Measurements from ENCODE around the gene UBQLN3.

DNA sequence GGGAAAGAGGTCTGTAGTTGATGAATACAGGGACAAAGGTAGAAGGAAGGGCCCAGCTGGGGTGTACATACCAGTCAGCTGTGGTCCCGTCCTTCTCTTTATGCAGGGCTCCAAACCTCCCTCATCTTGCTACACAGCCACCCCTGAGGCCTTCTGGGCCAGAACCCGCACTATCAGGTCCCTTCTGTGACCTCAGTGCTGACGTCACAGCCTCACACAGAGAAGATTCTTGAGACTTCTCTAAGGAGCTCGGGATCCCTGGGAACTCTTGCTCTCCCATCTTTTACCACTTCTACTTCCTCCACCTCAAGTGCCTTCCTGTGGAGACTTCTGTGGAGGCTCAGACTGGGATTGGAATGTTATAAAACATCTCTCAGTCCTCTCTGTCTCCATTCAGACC, at the start of gene UBQLN3:
- TF ChIP-seq NFIC (IDR thresholded peaks at IDR 0.05; ENCODE audit: low read length), result no peak
- no peak for TF ChIP-seq SP1 (IDR thresholded peaks at IDR 0.05)
- no peak for TF ChIP-seq SP1 (CRISPR knock-in tag; IDR thresholded peaks at IDR 0.05)
- TF ChIP-seq MYC (CRISPR knock-in tag; IDR thresholded peaks at IDR 0.05; ENCODE audit: borderline replicate concordance), result no peak
- no peak for TF ChIP-seq BORCS8-MEF2B (CRISPR knock-in tag; IDR thresholded peaks at IDR 0.05)
- TF ChIP-seq CREB1 (IDR thresholded peaks at IDR 0.05), result peak; percentile 93
- no peak for TF ChIP-seq CREB1 (CRISPR knock-in tag; IDR thresholded peaks at IDR 0.05)
- TF ChIP-seq XBP1 (CRISPR knock-in tag; IDR thresholded peaks at IDR 0.05), result no peak
- no peak for TF ChIP-seq POLR2A (IDR thresholded peaks at IDR 0.05; ENCODE audit: insufficient read depth in 1 of 2, low read depth in 2 of 2, low read length in 2 of 2)
